ENCODE results near the gene SSU72. TPM values are rescaled to one million over a fixed set of nuclear protein-coding genes. Genes with fewer than 3 reads are reported as not detected.
"Not testable (repeated sequence)": the region's sequence is repeated elsewhere in the genome, so short reads cannot be mapped to it uniquely, and the experiment has no call there.

Gene SSU72
- total RNA-seq, 1 donor from 2014 or later = 87.1 TPM

- DNase-seq = not testable (repeated sequence)
These were observed 79.1 kb downstream of the SSU72 start for GRCh38 chr1:1495461-1495975.

- DNase-seq = not testable (repeated sequence)
These were observed 80.4 kb downstream of the SSU72 start for GRCh38 chr1:1494311-1494710.

Other genes starting within 250 kb of the SSU72 start
- gene TAS1R3, start 243.6 kb downstream of the SSU72 start, total RNA-seq = 0.28 and 0.85 TPM in 2 replicates
- gene DVL1, start 225.4 kb downstream of the SSU72 start, total RNA-seq = 43.5 and 54.6 TPM in 2 replicates
- 0.56 and 1.7 TPM in 2 replicates for gene MXRA8, start 216.3 kb downstream of the SSU72 start, total RNA-seq
- gene AURKAIP1, start 199.7 kb downstream of the SSU72 start, total RNA-seq = 80.2 and 106 TPM in 2 replicates
- gene CCNL2, start 175.5 kb downstream of the SSU72 start, total RNA-seq = 71.1 and 183 TPM in 2 replicates
- gene MRPL20, start 167.6 kb downstream of the SSU72 start, total RNA-seq = 98.2 and 102 TPM in 2 replicates
- gene ANKRD65, start 153.6 kb downstream of the SSU72 start, total RNA-seq = 0.28 and 0.51 TPM in 2 replicates
- gene VWA1, start 139.2 kb downstream of the SSU72 start, total RNA-seq = 12.7 and 45.3 TPM in 2 replicates
- gene ATAD3C, start 125.2 kb downstream of the SSU72 start, total RNA-seq = 0.17 and 1.5 TPM in 2 replicates
- 15.0 and 21.7 TPM in 2 replicates for gene ATAD3B, start 103.1 kb downstream of the SSU72 start, total RNA-seq
- 29.3 and 59.4 TPM in 2 replicates for gene ATAD3A, start 62.7 kb downstream of the SSU72 start, total RNA-seq
- gene TMEM240, start 34.2 kb downstream of the SSU72 start, total RNA-seq = 1.7 and 2.6 TPM in 2 replicates
- 0.68 and 1.4 TPM in 2 replicates for gene FNDC10, start 25.3 kb upstream of the SSU72 start, total RNA-seq
- 49.2 and 71.0 TPM in 2 replicates for gene MIB2, start 40.6 kb upstream of the SSU72 start, total RNA-seq
- gene MMP23B, start 57.3 kb upstream of the SSU72 start, total RNA-seq = 0.42 TPM in 1 of 2 replicates, not detected in the other
- gene CDK11B, start 84.1 kb upstream of the SSU72 start, total RNA-seq = 12.3 and 13.2 TPM in 2 replicates
- 25.2 and 32.8 TPM in 2 replicates for gene SLC35E2B, start 117.9 kb upstream of the SSU72 start, total RNA-seq
- gene CDK11A, start 149.5 kb upstream of the SSU72 start, total RNA-seq = 8.5 and 11.7 TPM in 2 replicates
- gene NADK, start 203.6 kb upstream of the SSU72 start, total RNA-seq = 44.6 and 52.1 TPM in 2 replicates

All from dermis blood vessel endothelial cell (primary cell).